Activated CD4-positive, CD25-positive, alpha-beta regulatory T cell treated with anti-CD3 and anti-CD28 coated beads, Interleukin-2, amount 50 U/mL, for 24 hours (primary cell): ENCODE measurements around the gene FOXF2.
"Not testable (repeated sequence)": the region's sequence is repeated elsewhere in the genome, so short reads cannot be mapped to it uniquely, and the experiment has no call there.

Experiments used
- ATAC-seq, 2 donors: fragments of 150-1000 bp; cut with Tn5 transposase; one replicate each; pipeline ENCODE4 v1.10.0; 2021; ENCODE audit warnings: mild to moderate bottlenecking in 1 of 2, moderate library complexity in 1 of 2

FOXF2 gene

DNA sequence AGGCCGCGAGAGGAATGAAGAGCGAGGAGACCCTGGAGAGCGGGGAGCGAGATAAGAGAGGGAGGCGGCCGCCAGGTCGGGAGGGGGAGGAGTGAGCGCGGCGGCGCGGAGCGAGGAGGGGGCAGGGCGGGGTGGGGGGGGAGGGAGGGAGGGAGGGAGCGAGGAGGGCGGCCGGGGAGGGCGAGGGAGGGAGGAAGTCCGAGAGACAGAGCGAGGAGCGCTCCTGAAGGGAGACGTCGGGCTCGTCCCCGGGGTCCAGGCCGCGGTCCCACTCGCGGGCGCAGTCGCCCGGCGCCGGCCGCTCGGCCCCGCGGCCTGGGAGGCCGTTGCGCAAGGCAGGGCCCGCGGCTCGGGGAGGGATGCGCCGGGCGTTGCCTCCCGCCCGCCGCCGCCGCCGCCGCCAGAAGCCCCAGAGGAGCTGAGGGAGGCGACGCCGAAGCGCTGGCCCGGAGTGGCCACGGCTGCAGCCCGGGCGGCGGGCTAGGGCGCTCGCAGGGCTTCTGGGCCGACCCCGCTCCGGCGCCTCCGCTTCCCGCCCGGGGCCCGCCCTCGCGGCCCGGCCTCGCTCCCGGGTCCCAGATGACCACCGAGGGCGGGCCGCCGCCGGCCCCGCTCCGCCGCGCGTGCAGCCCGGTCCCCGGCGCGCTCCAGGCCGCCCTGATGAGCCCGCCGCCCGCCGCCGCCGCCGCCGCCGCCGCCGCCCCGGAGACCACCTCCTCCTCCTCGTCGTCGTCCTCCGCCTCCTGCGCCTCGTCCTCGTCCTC lies at the start of gene FOXF2:
Gene FOXF2 (plus strand): TSS at position 208 of the 764 bp plus-strand sequence. CDS start 372 bp downstream, at position 580.
- ATAC-seq, result no peak

GRCh38 chr6:1346101-1346500 lies 43.3 kb upstream of the FOXF2 start:
- ATAC-seq, result no peak

- ATAC-seq, result no peak
Measured at GRCh38 chr6:1346558-1347091, 42.8 kb upstream of the FOXF2 start.

- no peak for ATAC-seq
Measured at GRCh38 chr6:1347161-1347560, 42.2 kb upstream of the FOXF2 start.

DNA sequence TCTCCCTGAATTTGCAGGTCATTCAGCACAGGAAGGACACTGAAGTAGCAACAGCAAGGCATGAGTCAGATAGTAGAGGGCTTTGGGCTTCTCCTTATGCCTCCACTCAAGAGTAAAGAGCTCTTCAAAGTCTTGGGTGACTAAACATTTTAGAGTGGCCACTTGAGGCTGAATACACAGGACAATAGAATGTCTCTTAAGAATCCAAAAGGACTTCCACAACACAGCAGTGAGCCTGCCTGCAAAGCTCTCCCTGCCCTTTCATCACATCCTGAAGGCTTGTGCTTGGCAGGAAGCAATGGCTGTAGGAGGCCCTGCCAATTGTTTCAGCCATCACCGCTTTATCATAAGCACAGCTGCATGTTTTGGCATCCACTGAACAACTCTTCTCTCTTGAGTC lies 40.7 kb upstream of the FOXF2 start:
- ATAC-seq, result no peak

GRCh38 chr6:1349655-1350054 lies 39.7 kb upstream of the FOXF2 start:
- no peak for ATAC-seq

GRCh38 chr6:1351381-1352008 lies 37.9 kb upstream of the FOXF2 start:
- no peak for ATAC-seq

- ATAC-seq, result not testable (repeated sequence)
Measured at GRCh38 chr6:1355068-1355467, 34.3 kb upstream of the FOXF2 start.

DNA sequence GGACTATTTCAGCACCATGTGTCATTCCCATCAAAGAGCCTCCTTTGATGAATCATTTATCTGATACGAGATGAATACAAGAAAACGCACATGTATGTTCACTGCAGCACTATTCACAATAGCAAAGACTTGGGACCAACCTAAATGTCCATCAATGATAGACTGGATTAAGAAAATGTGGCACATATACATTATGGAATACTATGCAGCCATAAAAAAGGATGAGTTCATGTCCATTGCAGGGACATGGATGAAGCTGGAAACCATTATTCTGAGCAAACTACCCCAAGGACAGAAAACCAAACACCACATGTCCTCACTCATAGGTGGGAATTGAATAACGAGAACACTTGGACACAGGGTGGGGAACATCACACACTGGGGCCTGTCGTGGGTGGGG lies 27.7 kb upstream of the FOXF2 start:
- ATAC-seq, result not testable (repeated sequence)

GRCh38 chr6:1362643-1363042 lies 26.7 kb upstream of the FOXF2 start:
- no peak for ATAC-seq

- no peak for ATAC-seq
Measured at GRCh38 chr6:1363298-1363697, 26.1 kb upstream of the FOXF2 start.

- no peak for ATAC-seq
Measured at GRCh38 chr6:1363729-1364572, 25.4 kb upstream of the FOXF2 start.

- no peak for ATAC-seq
Measured at GRCh38 chr6:1364791-1365190, 24.6 kb upstream of the FOXF2 start.

DNA sequence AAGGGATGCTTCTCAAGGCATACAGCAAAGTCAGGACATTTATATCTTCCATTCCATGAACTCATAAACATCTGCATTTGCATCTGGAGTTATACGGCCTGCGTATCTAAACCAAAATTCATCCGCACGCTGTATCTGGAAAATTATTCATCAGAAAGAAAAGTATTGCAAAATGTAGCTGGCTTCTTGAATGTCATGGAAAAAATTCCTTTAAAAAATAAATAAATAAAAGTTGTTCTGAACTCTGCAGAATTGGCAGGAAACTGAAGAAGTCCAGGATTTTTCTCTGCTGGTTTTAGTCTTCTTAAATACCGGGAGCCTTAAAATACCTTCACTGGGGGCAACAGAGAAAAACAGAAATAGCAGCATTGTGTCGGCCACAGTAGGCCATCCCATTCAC lies 23.7 kb upstream of the FOXF2 start:
- no peak for ATAC-seq

GRCh38 chr6:1367771-1368170 lies 21.6 kb upstream of the FOXF2 start:
- ATAC-seq, result no peak

- no peak for ATAC-seq
Measured at GRCh38 chr6:1368940-1369339, 20.4 kb upstream of the FOXF2 start.

- ATAC-seq, result not testable (repeated sequence)
Measured at GRCh38 chr6:1369695-1370094, 19.7 kb upstream of the FOXF2 start.

DNA sequence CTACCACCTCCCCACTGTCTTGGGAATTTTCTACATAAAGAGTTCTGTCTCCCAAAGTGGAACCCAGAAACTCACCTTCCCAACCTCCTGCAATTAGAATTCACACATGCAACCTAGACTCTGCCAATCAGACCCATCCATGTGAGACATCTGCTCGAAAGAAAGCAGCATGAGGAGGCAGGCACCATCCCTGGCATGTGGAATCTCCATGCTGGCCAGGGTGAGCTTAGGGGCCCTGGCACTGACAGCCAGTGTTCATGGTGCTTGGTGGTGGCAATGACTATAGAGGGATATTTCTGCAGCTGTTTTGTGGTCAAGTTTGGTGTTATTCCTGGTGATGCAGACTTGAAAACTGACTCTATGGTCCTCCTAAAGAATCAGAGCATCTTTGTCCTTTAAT lies 17.4 kb upstream of the FOXF2 start:
- no peak for ATAC-seq

DNA sequence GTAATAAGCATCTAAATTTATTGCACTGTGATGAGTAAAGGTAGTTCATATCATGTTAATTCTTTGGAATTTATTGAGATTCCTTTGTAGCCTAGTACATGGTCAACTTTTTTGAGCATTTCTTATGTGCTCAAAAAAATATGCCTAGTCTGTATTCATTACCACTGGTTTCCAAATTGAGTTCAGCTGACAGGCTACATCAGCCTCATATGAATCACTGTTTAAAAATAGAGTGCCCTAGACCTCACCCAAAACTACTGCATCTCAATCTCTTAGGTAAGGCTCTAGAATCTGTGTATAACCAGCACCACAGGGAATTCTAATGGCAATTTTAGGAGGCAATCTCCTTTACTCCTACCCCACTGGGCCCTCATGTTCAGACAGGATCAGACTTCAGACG lies 16.7 kb upstream of the FOXF2 start:
- no peak for ATAC-seq

DNA sequence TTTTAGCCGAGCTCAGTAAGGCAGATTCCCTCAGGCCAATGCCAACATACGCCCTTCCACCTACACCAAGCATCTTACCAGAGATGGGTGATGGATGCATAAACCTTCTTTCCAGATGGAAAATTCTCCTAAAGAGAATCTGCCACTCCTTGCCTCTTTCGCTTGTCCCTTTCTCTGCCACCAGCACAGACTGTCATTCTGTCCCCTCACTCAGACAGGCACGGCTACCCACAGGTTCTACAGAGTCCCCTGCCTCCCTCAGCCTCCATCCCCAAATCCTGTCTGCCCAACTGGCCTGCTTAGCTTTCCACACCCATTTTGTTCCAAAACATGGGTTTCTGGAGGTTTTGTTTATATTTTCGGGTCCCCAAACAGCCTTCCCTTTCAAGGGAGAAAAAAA lies 12.7 kb upstream of the FOXF2 start:
- no peak for ATAC-seq

DNA sequence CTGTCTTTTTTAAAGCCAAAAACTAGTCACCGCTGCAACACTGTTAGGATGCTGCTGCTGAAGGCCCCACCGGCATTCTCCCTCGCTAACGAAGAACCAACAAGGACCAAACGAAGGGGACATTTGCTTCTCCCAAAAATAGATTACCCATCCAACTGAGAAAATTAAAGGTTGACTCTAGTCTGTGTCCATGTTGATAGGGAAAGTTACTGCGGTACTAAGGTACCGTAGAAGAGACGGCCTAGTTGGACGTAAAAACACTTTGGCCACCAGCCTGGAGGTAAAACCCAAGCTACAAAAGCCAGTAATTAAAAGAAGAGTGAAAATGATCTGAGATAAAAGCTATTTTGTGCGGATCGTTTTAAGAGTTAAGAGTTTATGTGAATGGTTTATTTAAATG lies 11.8 kb upstream of the FOXF2 start:
- no peak for ATAC-seq

DNA sequence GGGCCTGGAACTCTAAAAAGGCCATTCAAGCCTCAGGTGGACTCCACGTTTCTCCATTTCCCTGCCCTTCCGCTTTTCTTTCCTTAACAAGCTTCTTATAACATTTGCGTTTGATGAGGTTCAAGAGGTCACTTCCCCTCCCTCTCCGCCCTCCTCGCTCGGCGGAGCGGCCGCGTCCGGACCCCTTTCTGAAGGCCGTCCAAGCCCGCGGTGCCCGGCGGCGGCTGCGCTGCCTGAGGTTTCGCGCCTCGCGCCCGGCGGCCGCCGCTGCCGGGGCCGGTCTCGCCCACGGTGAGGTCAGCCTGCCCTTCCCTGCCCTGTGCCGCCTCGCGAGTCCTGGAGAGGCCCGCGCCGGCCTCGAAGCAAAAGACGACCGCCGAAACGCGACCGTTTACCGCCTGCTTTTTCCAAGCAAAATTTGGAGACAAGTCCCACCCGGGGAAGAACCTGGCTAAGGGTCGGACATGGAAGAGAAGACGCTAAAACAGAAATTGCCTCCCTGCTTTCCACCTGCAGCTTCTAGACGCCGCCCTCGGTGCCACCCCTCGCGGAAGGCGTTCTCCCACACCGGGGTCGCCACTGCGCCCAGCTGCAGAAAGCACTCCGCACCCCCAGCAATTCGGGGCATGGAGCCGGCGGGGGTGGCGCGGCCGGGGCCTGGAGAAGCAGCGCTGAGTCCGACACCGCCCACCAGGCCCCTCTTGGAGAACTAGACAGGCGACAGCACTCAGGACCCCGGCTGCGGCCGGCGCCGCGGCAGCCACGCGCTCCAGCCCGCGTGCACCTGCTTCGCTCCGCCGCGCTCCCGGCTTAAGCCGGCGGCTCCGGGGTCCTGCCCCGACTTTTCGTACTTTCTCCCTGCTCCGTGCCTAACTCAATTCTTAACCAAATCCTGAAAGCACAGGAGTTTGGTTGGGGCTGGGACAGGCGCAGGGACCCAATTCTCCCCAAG lies 11.0 kb upstream of the FOXF2 start:
- ATAC-seq, result no peak
